ENCODE measurements around the gene IER3.

GRCh38 chr6:30703011-30703410 lies 41.3 kb downstream of the IER3 start:
- TF ChIP-seq, protein P1, sequence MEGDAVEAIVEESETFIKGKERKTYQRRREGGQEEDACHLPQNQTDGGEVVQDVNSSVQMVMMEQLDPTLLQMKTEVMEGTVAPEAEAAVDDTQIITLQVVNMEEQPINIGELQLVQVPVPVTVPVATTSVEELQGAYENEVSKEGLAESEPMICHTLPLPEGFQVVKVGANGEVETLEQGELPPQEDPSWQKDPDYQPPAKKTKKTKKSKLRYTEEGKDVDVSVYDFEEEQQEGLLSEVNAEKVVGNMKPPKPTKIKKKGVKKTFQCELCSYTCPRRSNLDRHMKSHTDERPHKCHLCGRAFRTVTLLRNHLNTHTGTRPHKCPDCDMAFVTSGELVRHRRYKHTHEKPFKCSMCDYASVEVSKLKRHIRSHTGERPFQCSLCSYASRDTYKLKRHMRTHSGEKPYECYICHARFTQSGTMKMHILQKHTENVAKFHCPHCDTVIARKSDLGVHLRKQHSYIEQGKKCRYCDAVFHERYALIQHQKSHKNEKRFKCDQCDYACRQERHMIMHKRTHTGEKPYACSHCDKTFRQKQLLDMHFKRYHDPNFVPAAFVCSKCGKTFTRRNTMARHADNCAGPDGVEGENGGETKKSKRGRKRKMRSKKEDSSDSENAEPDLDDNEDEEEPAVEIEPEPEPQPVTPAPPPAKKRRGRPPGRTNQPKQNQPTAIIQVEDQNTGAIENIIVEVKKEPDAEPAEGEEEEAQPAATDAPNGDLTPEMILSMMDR (conservative IDR thresholded peaks at IDR 0.05; ENCODE audit: low read depth in 2 of 2) = no peak
- TF ChIP-seq CREB1 (CRISPR knock-in tag; IDR thresholded peaks at IDR 0.05; ENCODE audit: low read depth) (no peak), REST (IDR thresholded peaks at IDR 0.05; ENCODE audit: unreplicated experiment) (no peak), JUNB (IDR thresholded peaks at IDR 0.05; ENCODE audit: unreplicated experiment) (no peak), EZH2phosphoT487 (IDR thresholded peaks at IDR 0.05; ENCODE audit: unreplicated experiment) (no peak)
